Measurements from ENCODE around the gene TSGA10IP.

Gene TSGA10IP

GRCh38 chr11:65899356-65900124, 45.7 kb upstream of the TSGA10IP start:
- TF ChIP-seq CTCF (IDR thresholded peaks at IDR 0.05): no peak
- peak overlapping the region; percentile 63 for H3K4me3 ChIP-seq
- no peaks in the 10 kb centered on the region for H3K36me3 ChIP-seq
- intact Hi-C loops (cut with DNase I; ENCODE audit: low total_unique reads): no loop called here
- H3K27ac ChIP-seq: peak overlapping the region; percentile 63 to 76
- peaks cover 0 to 19% (median 15%) of the 10 kb centered on the region in 4 donors for H3K4me1 ChIP-seq
- DNase-seq: peak; percentile 63 to 87
- H3K9me3 ChIP-seq: no peaks in the 10 kb centered on the region
- H3K27me3 ChIP-seq: no peaks in the 10 kb centered on the region

GRCh38 chr11:65900125-65900898, 45.0 kb upstream of the TSGA10IP start, which contains the start of gene FOSL1:
TSS of gene FOSL1 (minus strand) at chr11:65900388. CDS start at chr11:65900339, 49 bp downstream.
- Histone ChIP-seq H3K27me3 (no peaks in the 10 kb centered on the region), H3K36me3 (no peaks in the 10 kb centered on the region), H3K9me3 (no peaks in the 10 kb centered on the region), H3K27ac (peak within 1 kb of the TSS; percentile 63 to 76), H3K4me1 (peaks cover 0 to 19% (median 15%) of the 10 kb centered on the region in 4 donors), H3K4me3 (peak within 1 kb of the TSS; percentile 63)
- TF ChIP-seq CTCF (IDR thresholded peaks at IDR 0.05): no peak
- DNase-seq: peak; percentile 84 to 95
- intact Hi-C loops (cut with DNase I; ENCODE audit: low total_unique reads): no loop called here

GRCh38 chr11:65900899-65901180, 44.4 kb upstream of the TSGA10IP start:
- Histone ChIP-seq H3K27me3 (no peaks in the 10 kb centered on the region), H3K36me3 (no peaks in the 10 kb centered on the region), H3K27ac (peak overlapping the region; percentile 63 to 76), H3K4me1 (peaks cover 0 to 19% (median 15%) of the 10 kb centered on the region in 4 donors), H3K9me3 (no peaks in the 10 kb centered on the region), H3K4me3 (peak overlapping the region; percentile 63)
- intact Hi-C loops (cut with DNase I; ENCODE audit: low total_unique reads): no loop called here
- TF ChIP-seq CTCF (IDR thresholded peaks at IDR 0.05): no peak
- no peak for DNase-seq

GRCh38 chr11:65903068-65903481, 42.2 kb upstream of the TSGA10IP start:
- intact Hi-C loops (cut with DNase I; ENCODE audit: low total_unique reads): no loop called here
- Histone ChIP-seq H3K36me3 (no peaks in the 10 kb centered on the region), H3K27ac (no peak overlapping the region), H3K4me3 (no peak overlapping the region), H3K27me3 (no peaks in the 10 kb centered on the region), H3K4me1 (peaks cover 0 to 19% (median 15%) of the 10 kb centered on the region in 4 donors), H3K9me3 (no peaks in the 10 kb centered on the region)
- no peak for TF ChIP-seq CTCF (IDR thresholded peaks at IDR 0.05)
- no peak for DNase-seq

GRCh38 chr11:65903715-65904114, 41.6 kb upstream of the TSGA10IP start:
- Histone ChIP-seq H3K4me1 (peaks cover 0 to 19% (median 15%) of the 10 kb centered on the region in 4 donors), H3K27ac (no peak overlapping the region), H3K4me3 (no peak overlapping the region), H3K9me3 (no peaks in the 10 kb centered on the region), H3K27me3 (no peaks in the 10 kb centered on the region), H3K36me3 (no peaks in the 10 kb centered on the region)
- TF ChIP-seq CTCF (IDR thresholded peaks at IDR 0.05): no peak
- no peak for DNase-seq
- intact Hi-C loops (cut with DNase I; ENCODE audit: low total_unique reads): no loop called here
